ENCODE results near the gene PGLYRP2.

Gene PGLYRP2, protein sequence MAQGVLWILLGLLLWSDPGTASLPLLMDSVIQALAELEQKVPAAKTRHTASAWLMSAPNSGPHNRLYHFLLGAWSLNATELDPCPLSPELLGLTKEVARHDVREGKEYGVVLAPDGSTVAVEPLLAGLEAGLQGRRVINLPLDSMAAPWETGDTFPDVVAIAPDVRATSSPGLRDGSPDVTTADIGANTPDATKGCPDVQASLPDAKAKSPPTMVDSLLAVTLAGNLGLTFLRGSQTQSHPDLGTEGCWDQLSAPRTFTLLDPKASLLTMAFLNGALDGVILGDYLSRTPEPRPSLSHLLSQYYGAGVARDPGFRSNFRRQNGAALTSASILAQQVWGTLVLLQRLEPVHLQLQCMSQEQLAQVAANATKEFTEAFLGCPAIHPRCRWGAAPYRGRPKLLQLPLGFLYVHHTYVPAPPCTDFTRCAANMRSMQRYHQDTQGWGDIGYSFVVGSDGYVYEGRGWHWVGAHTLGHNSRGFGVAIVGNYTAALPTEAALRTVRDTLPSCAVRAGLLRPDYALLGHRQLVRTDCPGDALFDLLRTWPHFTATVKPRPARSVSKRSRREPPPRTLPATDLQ

DNA sequence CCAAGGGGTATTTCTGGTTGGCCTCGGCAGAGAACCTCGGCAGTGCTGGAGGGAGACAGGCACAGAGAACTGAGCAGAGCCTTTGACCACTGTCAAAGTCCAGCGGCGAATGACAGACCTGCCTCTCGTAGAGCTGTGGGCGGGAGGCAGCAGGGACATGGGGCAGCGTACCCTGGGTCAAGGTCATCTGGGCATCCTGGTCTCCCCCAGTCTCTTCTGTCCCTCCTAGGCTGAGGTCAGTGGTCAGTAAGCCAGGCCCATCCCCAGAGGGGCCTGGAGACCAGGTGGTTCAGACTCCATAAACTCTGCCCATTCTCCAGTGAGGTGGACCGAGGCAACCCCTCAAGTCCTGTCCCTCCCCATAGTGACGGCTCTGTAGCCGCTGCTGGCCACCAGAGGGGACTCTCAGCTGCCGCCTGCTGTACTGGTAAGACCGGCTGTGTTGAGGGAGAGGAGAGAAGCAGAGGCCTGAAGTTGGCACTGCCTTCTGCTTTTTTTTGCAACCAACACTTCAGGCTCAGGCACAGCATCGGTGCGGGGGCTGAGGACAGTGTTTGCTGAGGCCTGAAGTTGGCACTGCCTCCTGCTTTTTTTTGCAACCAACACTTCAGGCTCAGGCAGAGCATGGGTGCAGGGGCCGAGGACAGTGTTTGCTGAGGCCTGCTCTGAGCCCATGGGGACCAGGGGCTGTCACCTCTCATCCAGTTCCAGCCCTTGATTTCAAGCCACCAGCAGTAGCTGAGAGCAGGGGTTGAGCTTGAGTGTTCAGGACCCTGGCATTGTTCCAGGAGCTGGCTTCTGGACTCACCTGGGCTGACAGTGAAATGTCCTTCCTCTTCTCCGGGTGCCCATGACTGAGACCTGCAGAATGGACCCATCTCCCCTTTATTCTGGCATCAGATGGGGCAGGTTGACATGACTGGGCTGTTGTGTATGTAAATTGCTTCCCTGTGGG is at the start of gene PGLYRP2:
PGLYRP2 (minus strand) TSS at position 111 of the 955 bp plus-strand sequence. CDS start 130 bp downstream, outside the sequence.
- H3K4me3 ChIP-seq (ENCODE audit: low read depth, low read length), result no peak within 1 kb of the TSS
- TF ChIP-seq, protein P1, sequence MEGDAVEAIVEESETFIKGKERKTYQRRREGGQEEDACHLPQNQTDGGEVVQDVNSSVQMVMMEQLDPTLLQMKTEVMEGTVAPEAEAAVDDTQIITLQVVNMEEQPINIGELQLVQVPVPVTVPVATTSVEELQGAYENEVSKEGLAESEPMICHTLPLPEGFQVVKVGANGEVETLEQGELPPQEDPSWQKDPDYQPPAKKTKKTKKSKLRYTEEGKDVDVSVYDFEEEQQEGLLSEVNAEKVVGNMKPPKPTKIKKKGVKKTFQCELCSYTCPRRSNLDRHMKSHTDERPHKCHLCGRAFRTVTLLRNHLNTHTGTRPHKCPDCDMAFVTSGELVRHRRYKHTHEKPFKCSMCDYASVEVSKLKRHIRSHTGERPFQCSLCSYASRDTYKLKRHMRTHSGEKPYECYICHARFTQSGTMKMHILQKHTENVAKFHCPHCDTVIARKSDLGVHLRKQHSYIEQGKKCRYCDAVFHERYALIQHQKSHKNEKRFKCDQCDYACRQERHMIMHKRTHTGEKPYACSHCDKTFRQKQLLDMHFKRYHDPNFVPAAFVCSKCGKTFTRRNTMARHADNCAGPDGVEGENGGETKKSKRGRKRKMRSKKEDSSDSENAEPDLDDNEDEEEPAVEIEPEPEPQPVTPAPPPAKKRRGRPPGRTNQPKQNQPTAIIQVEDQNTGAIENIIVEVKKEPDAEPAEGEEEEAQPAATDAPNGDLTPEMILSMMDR (IDR thresholded peaks at IDR 0.05; ENCODE audit: low read depth, low read length, missing control alignments), result no peak
- DNase-seq (ENCODE audit: low read depth), result no peak

DNA sequence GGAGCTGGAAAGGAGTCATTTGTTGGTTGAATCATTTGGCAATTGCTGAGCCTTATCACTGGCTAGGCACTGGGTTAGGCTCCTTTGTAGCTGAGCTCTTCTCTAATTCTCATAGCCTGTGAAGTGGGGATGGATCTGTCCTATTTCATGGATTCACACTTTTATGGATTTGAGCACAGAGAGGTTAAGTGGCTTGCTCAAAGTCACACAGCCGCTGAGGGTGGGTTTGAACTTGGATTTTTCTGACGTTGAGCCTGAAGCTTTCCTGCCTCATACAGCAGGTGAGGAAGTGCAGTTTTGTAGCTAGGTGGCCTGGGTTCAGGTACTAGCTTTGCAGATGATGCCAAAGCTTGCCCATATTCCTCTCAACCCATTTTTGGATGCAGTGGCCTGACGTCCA is 48.4 kb upstream of the PGLYRP2 start:
- DNase-seq (ENCODE audit: low read depth), result no peak
- no peak overlapping the region for H3K4me3 ChIP-seq (ENCODE audit: low read depth, low read length)
- TF ChIP-seq, protein P1 (IDR thresholded peaks at IDR 0.05; ENCODE audit: low read depth, low read length, missing control alignments), result no peak

DNA sequence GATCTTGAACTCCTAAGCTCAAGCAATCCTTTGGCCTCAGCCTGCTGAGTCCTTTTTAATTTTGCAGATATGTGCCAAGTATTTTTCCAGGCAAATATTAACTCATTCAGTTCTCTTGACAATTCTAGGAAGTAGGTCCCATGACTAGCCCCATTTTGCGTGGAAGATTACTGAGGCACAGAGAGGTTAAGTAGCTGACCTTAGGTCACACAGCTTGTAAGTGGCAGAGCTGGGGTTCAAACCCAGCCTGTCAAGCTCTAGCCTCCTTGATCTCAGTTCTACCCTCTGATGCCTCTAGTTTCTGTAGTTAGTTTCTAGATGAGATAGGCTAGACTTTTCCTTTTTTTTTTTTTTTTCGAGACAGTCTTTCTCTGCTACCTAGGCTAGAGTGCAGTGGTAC is 47.1 kb upstream of the PGLYRP2 start:
- TF ChIP-seq, protein P1 (IDR thresholded peaks at IDR 0.05; ENCODE audit: low read depth, low read length, missing control alignments), result no peak
- no peak for DNase-seq (ENCODE audit: low read depth)
- H3K4me3 ChIP-seq (ENCODE audit: low read depth, low read length), result no peak overlapping the region

DNA sequence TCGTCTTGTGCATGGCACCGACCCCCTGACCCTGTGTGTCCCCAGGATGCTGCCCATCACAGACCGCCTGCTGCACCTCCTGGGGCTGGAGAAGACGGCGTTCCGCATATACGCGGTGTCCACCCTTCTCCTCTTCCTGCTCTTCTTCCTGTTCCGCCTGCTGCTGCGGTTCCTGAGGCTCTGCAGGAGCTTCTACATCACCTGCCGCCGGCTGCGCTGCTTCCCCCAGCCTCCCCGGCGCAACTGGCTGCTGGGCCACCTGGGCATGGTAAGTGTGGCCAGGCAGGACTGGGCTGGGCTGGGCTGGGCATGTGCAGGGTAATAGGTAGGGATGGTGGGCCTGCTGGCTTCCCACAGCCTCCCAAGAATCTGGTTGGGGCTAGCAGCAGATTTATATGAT is 46.0 kb upstream of the PGLYRP2 start:
- TF ChIP-seq, protein P1 (IDR thresholded peaks at IDR 0.05; ENCODE audit: low read depth, low read length, missing control alignments), result no peak
- no peak overlapping the region for H3K4me3 ChIP-seq (ENCODE audit: low read depth, low read length)
- no peak for DNase-seq (ENCODE audit: low read depth)

DNA sequence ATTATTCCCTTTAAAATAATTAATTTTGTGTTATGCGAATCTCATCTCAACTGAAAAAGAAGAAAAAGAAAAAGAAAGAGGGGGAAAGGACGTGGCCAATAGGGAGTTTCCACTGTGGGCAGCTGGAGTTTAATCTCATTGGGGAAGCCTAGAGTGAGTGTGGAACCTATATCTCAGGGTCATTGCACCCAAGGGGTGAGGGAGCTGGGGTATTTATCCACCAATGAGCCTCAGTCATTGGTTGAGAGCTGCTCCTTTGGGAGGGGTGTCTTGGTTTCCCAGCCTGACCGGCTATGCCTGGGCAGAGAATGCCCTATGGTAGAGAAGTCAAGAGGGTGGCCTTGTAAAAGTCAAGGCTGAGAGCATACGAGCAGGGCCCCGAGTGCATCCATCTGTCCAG is 45.5 kb upstream of the PGLYRP2 start:
- DNase-seq (ENCODE audit: low read depth), result no peak
- TF ChIP-seq, protein P1 (IDR thresholded peaks at IDR 0.05; ENCODE audit: low read depth, low read length, missing control alignments), result no peak
- H3K4me3 ChIP-seq (ENCODE audit: low read depth, low read length), result no peak overlapping the region

DNA sequence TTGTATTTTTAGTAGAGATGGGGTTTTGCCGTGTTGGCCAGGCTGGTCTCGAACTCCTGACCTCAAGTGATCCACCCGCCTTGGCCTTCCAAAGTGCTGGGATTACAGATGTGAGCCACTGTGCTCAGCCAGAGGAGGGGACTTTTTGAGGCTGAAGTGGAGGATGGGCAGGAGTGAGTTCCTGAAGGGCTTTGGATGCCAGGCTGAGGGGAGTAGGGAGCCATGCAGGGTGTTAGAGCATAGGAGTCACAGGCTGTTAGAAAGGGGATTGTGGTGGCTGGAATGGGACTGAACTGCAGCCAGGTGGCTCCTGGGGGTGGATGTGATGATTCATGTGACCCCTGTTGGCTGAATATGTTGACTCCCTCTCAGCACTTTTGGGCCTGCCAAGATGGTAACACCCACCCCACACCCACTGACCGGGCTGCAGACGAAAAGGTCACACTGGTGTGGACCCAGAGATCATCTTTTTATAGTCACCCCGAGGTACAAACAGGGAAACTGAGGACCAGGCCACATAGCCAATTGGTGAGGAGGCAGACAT is 40.2 kb upstream of the PGLYRP2 start:
- no peak for DNase-seq (ENCODE audit: low read depth)
- TF ChIP-seq, protein P1 (IDR thresholded peaks at IDR 0.05; ENCODE audit: low read depth, low read length, missing control alignments), result no peak
- no peak overlapping the region for H3K4me3 ChIP-seq (ENCODE audit: low read depth, low read length)
